Posterior cingulate gyrus (tissue), 11 donors: ENCODE results near the gene COL11A2.

Experiments used
- DNase-seq, 10 donors: peaks; one replicate each; pipeline versions ENCODE4 v3.0.0 to v3.0.0-alpha.2; 2020 to 2021; ENCODE audit warnings: mixed read lengths in 3 of 10
- intact Hi-C: fragments of 100-400 bp; cut with DNase I; formaldehyde crosslinking; loops from one replicate; pipeline ENCODE4 v1.15.1; 2023

COL11A2 gene

GRCh38 chr6:33175436-33176069, 16.7 kb downstream of the COL11A2 start:
- DNase-seq, result peak in 2 of 10 donors; percentile 46 to 47
- intact Hi-C loops, result no loop called here

GRCh38 chr6:33174784-33175183, 17.5 kb downstream of the COL11A2 start:
- peak in 2 of 10 donors; percentile 42 to 50 for DNase-seq
- intact Hi-C loops, result no loop called here

GRCh38 chr6:33173535-33174180, 18.6 kb downstream of the COL11A2 start:
- intact Hi-C loops, result no loop called here
- DNase-seq, result no peak

- DNase-seq, result peak in 1 of 10 donors; percentile 63
These were observed 19.4 kb downstream of the COL11A2 start for GRCh38 chr6:33172688-33173534.

GRCh38 chr6:33171880-33172687, 20.2 kb downstream of the COL11A2 start:
- intact Hi-C loops, result no loop called here
- no peak for DNase-seq

More at GRCh38 chr6:33172688-33173534, 19.4 kb downstream of the COL11A2 start:
- intact Hi-C loops, result no loop called here

GRCh38 chr6:33171016-33171879, 21.0 kb downstream of the COL11A2 start:
- intact Hi-C loops, result no loop called here
- DNase-seq, result no peak

- intact Hi-C loops, result no loop called here
- no peak for DNase-seq
These were observed 21.9 kb downstream of the COL11A2 start for GRCh38 chr6:33170176-33171015.

GRCh38 chr6:33169291-33170175, 22.7 kb downstream of the COL11A2 start:
- DNase-seq, result no peak
- intact Hi-C loops, result no loop called here

- intact Hi-C loops, result no loop called here
- peak in 1 of 10 donors; percentile 41 for DNase-seq
These were observed 23.6 kb downstream of the COL11A2 start for GRCh38 chr6:33168639-33169038.

GRCh38 chr6:33168284-33168601, 24.0 kb downstream of the COL11A2 start:
- DNase-seq, result no peak
- intact Hi-C loops, result no loop called here

- intact Hi-C loops, result no loop called here
- DNase-seq, result no peak
These were observed 24.6 kb downstream of the COL11A2 start for GRCh38 chr6:33167374-33168283.

- intact Hi-C loops, result no loop called here
- DNase-seq, result no peak
These were observed 25.5 kb downstream of the COL11A2 start for GRCh38 chr6:33166811-33167210.

GRCh38 chr6:33166363-33166762, 25.9 kb downstream of the COL11A2 start:
- no peak for DNase-seq
- intact Hi-C loops, result no loop called here

- DNase-seq, result no peak
- intact Hi-C loops, result no loop called here
These were observed 26.5 kb downstream of the COL11A2 start for GRCh38 chr6:33165581-33166258.

GRCh38 chr6:33164665-33165373, 27.4 kb downstream of the COL11A2 start:
- no peak for DNase-seq
- intact Hi-C loops, result no loop called here

GRCh38 chr6:33164176-33164575, 28.1 kb downstream of the COL11A2 start:
- no peak for DNase-seq
- intact Hi-C loops, result no loop called here
